ENCODE results near the gene GRM7. TPM values are rescaled to one million over a fixed set of nuclear protein-coding genes. Genes with fewer than 3 reads are reported as not detected.

Gene GRM7
- total RNA-seq, 1 donor from 2014 or later: not detected

- no peak for DNase-seq
- ATAC-seq: no peak
- intact Hi-C loops (cut with micrococcal nuclease): no loop called here
Observed at GRCh38 chr3:7779331-7779730, 918.4 kb downstream of the GRM7 start.

- DNase-seq (no peak), ATAC-seq (no peak)
- intact Hi-C loops (cut with micrococcal nuclease): no loop called here
Observed at GRCh38 chr3:7781395-7781794, 920.5 kb downstream of the GRM7 start.

- ATAC-seq (no peak), DNase-seq (no peak)
- intact Hi-C loops (cut with micrococcal nuclease): no loop called here
Observed at GRCh38 chr3:7787871-7788828, 927.2 kb downstream of the GRM7 start.

- no peak for ATAC-seq
- DNase-seq: no peak
- intact Hi-C loops (cut with micrococcal nuclease): no loop called here
Observed at GRCh38 chr3:7788881-7789280, 928.0 kb downstream of the GRM7 start.

- intact Hi-C loops (cut with micrococcal nuclease): no loop called here
- DNase-seq (no peak), ATAC-seq (no peak)
Observed at GRCh38 chr3:7789324-7789723, 928.4 kb downstream of the GRM7 start.

- DNase-seq: no peak
- no peak for ATAC-seq
- intact Hi-C loops (cut with micrococcal nuclease): no loop called here
Observed at GRCh38 chr3:7790141-7790540, 929.2 kb downstream of the GRM7 start.

Measured in left ventricle myocardium superior (tissue), 1 donor.